ENCODE measurements around the gene MYMK. TPM values are rescaled to one million over a fixed set of nuclear protein-coding genes. Genes with fewer than 3 reads are reported as not detected.

MYMK gene
- total and polyA plus RNA-seq, 2 of the 13 experiments (the other 11 are each of a cell fraction or from before 2014, with no cell fraction given) = not detected

DNA sequence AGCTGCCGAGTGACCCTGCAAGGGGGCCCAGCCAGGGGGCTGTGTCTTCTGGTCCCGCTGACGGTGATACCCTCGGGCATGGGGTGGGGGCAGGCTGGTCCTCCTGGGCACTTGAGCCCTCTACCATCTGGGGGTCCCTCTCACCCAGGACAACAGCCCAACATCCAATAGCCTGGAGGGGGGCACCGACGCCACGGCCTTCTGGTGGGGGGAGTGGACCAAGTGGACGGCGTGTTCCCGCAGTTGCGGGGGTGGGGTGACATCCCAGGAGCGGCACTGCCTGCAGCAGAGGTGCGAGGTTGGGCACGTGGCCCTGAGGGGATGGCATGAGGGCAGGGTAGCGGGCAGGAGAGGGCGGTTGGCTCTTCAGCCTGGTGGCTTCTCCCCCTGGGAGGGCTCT lies 12.5 kb upstream of the MYMK start:
- FAIRE-seq (no peak), ATAC-seq (no peak), DNase-seq (ENCODE audit: low spot score) (no peak)
- intact Hi-C loops (cut with micrococcal nuclease; ENCODE audit: unreplicated experiment) (no loop called here), in situ Hi-C loops (cut with HindIII; ENCODE audit: extremely low pct_ligation_motif_present, low pct_unique_long_range_greater_than_20kb) (loop anchor here (25.0 kb wide), 1 partner anchor 200 kb away; the partner anchor contains the start of gene SARDH)
- Histone ChIP-seq H3K36me3 (replicated peaks in 1 of 2; ENCODE audit: control insufficient read depth in 1 of 2, insufficient read depth in 2 of 2, low read length in 2 of 2) (no peaks in the 10 kb centered on the region), H2AFZ (ENCODE audit: low read length) (no peak overlapping the region), H3K9ac (ENCODE audit: insufficient read depth, low read depth, low read length) (no peak overlapping the region), H3K9me3 (ENCODE audit: low read length) (no peaks in the 10 kb centered on the region), H3K4me1 (ENCODE audit: insufficient read depth, low read length) (peaks cover 26% of the 10 kb centered on the region), H3K4me3 (replicated peaks in 1 of 3; ENCODE audit: insufficient read depth in 1 of 3, low read depth in 2 of 3, low read length in 3 of 3) (no peak overlapping the region), H3K27ac (ENCODE audit: extremely low read length, insufficient read depth, low read length) (no peak overlapping the region), H3K4me2 (ENCODE audit: low read depth, low read length) (no peak overlapping the region), H3K27me3 (ENCODE audit: control insufficient read depth in 1 of 2, insufficient read depth in 2 of 2, low read length in 2 of 2) (peaks cover 0 to 5% of the 10 kb centered on the region in 2 experiments; a peak in 1 of 5 replicates), H4K20me1 (ENCODE audit: insufficient read depth, low read length) (0 out of 2 replicates have a peak, but pooled peaks cover 2% of the 10 kb centered on the region), H3K79me2 (ENCODE audit: insufficient read depth, low read length) (no peaks in the 10 kb centered on the region)
- no TSS peak for BruUV-seq (replicated peaks)
- ChIA-PET CTCF (ENCODE audit: low intra/inter-chr PET ratio, low total read pairs) (no interaction called here), POLR2A (no interaction called here)
- 79% methylated on average over 12 of the region's 16 CpGs for WGBS (ENCODE audit: low lambda C conversion rate)
- TF ChIP-seq MIER2 (CRISPR knock-in tag; IDR thresholded peaks at IDR 0.05) = no peak
- TF ChIP-seq, protein P1, sequence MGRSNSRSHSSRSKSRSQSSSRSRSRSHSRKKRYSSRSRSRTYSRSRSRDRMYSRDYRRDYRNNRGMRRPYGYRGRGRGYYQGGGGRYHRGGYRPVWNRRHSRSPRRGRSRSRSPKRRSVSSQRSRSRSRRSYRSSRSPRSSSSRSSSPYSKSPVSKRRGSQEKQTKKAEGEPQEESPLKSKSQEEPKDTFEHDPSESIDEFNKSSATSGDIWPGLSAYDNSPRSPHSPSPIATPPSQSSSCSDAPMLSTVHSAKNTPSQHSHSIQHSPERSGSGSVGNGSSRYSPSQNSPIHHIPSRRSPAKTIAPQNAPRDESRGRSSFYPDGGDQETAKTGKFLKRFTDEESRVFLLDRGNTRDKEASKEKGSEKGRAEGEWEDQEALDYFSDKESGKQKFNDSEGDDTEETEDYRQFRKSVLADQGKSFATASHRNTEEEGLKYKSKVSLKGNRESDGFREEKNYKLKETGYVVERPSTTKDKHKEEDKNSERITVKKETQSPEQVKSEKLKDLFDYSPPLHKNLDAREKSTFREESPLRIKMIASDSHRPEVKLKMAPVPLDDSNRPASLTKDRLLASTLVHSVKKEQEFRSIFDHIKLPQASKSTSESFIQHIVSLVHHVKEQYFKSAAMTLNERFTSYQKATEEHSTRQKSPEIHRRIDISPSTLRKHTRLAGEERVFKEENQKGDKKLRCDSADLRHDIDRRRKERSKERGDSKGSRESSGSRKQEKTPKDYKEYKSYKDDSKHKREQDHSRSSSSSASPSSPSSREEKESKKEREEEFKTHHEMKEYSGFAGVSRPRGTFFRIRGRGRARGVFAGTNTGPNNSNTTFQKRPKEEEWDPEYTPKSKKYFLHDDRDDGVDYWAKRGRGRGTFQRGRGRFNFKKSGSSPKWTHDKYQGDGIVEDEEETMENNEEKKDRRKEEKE (IDR thresholded peaks at IDR 0.05) = no peak
- TF ChIP-seq, protein P2, sequence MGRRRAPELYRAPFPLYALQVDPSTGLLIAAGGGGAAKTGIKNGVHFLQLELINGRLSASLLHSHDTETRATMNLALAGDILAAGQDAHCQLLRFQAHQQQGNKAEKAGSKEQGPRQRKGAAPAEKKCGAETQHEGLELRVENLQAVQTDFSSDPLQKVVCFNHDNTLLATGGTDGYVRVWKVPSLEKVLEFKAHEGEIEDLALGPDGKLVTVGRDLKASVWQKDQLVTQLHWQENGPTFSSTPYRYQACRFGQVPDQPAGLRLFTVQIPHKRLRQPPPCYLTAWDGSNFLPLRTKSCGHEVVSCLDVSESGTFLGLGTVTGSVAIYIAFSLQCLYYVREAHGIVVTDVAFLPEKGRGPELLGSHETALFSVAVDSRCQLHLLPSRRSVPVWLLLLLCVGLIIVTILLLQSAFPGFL (CRISPR knock-in tag; IDR thresholded peaks at IDR 0.05) = no peak
- no peak for TF ChIP-seq ZNF691 (CRISPR knock-in tag; IDR thresholded peaks at IDR 0.05; ENCODE audit: borderline replicate concordance, low read depth)
- no peak for TF ChIP-seq RCOR2 (CRISPR knock-in tag; IDR thresholded peaks at IDR 0.05)
- TF ChIP-seq TRIM22 (IDR thresholded peaks at IDR 0.05) = no peak
- no peak for TF ChIP-seq ZHX1 (CRISPR knock-in tag; IDR thresholded peaks at IDR 0.05; ENCODE audit: low read depth)
- TF ChIP-seq SP1 (IDR thresholded peaks at IDR 0.05) = no peak
- no peak for TF ChIP-seq SP1 (CRISPR knock-in tag; IDR thresholded peaks at IDR 0.05)
- no peak for TF ChIP-seq ZNF589 (CRISPR knock-in tag; conservative IDR thresholded peaks at IDR 0.05)
- no peak for TF ChIP-seq ZSCAN20 (CRISPR knock-in tag; IDR thresholded peaks at IDR 0.05; ENCODE audit: borderline replicate concordance)
- TF ChIP-seq, protein P3, sequence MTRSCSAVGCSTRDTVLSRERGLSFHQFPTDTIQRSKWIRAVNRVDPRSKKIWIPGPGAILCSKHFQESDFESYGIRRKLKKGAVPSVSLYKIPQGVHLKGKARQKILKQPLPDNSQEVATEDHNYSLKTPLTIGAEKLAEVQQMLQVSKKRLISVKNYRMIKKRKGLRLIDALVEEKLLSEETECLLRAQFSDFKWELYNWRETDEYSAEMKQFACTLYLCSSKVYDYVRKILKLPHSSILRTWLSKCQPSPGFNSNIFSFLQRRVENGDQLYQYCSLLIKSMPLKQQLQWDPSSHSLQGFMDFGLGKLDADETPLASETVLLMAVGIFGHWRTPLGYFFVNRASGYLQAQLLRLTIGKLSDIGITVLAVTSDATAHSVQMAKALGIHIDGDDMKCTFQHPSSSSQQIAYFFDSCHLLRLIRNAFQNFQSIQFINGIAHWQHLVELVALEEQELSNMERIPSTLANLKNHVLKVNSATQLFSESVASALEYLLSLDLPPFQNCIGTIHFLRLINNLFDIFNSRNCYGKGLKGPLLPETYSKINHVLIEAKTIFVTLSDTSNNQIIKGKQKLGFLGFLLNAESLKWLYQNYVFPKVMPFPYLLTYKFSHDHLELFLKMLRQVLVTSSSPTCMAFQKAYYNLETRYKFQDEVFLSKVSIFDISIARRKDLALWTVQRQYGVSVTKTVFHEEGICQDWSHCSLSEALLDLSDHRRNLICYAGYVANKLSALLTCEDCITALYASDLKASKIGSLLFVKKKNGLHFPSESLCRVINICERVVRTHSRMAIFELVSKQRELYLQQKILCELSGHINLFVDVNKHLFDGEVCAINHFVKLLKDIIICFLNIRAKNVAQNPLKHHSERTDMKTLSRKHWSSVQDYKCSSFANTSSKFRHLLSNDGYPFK (CRISPR knock-in tag; IDR thresholded peaks at IDR 0.05; ENCODE audit: borderline replicate concordance) = no peak
- no peak for TF ChIP-seq FOXC1 (CRISPR knock-in tag; IDR thresholded peaks at IDR 0.05; ENCODE audit: borderline replicate concordance)
